EL (cell line): ENCODE data around the gene URI1.
"Not testable (repeated sequence)": the region's sequence is repeated elsewhere in the genome, so short reads cannot be mapped to it uniquely, and the experiment has no call there.

Experiments
- DNase-seq: peaks from one replicate; pipeline ENCODE4 v3.0.0-alpha.2; 2016

URI1 gene, protein sequence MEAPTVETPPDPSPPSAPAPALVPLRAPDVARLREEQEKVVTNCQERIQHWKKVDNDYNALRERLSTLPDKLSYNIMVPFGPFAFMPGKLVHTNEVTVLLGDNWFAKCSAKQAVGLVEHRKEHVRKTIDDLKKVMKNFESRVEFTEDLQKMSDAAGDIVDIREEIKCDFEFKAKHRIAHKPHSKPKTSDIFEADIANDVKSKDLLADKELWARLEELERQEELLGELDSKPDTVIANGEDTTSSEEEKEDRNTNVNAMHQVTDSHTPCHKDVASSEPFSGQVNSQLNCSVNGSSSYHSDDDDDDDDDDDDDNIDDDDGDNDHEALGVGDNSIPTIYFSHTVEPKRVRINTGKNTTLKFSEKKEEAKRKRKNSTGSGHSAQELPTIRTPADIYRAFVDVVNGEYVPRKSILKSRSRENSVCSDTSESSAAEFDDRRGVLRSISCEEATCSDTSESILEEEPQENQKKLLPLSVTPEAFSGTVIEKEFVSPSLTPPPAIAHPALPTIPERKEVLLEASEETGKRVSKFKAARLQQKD

DNA sequence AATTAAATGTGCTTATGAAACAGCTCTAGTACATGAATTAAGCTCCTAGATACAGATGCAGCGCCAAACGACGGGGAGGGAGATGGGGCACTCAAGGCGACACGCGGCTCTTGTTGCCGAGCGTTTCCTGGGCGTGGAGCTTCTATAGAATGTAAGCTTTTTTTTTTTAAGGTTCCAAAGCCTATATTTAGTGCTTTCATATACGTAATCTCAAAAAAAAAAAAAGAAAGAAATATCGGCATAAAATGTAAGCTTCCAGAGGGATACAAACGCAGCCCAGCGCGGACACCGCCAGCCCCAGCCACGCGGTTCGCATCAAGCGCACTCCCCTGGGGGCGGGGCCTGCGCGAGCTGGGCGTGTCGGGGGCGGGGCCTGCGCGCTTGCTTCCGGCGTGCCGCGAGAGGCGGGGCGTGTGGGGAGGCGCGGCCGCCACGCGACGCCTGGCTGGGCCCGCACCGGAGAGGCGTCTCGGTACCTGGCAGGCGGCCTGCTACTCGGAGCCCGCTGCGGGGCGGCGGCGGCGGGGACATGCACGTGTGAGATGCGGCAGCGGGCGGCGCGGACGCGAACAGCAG is at the start of gene URI1:
URI1 (plus strand) TSS at position 412 of the 576 bp plus-strand sequence. CDS start 309 bp downstream, outside the sequence.
- peak; percentile 84 for DNase-seq

DNA sequence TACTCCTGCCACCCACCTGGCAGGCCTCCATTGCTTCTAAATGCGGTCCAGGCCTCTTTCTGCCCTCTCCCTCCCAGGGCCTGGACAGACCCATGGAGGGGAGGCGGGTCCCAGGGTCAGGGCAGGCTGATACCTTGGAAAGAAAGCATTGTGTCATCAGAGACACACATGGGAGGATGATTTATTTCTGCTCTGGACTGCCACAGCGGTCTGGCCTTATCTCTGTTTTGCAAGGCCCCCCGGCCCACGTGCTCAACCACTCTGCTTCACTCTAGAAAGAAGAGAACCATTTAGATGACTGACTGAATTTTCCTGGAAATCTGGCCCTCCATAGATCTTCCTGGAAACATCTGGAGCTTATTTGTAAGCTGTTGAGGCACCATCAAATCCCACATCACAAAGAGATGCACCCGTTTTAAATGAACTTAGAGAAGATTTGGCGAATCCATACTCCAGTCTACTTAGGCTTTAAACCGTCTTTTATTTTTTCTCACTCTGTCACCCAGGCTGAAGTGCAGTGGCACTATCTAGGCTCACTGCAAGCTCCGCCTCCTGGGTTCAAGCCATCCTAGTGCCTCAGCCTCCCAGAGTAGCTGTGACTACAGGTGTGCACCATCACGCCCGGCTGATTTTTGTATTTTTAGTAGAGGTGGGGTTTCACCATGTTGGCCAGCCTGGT is 48.3 kb upstream of the URI1 start:
- no peak for DNase-seq

DNA sequence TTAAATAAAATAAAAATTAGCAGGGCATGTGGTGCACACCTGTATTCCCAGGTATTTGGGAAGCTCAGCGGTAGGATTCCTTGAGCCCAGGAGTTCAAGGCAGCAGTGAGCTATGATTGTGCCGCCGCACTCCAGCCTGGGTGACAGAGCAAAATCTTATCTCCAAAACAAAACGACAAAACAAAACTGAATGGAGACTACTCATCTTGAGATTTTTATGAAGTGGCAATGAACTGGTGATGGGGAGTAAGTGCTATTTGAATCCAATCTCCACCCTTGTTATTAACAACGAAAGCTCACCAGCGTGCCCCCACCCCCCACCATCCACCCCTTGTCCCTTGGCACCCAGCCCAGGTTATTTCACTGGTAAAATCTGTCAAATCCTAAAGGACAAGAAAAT is 45.2 kb upstream of the URI1 start:
- DNase-seq: no peak

DNA sequence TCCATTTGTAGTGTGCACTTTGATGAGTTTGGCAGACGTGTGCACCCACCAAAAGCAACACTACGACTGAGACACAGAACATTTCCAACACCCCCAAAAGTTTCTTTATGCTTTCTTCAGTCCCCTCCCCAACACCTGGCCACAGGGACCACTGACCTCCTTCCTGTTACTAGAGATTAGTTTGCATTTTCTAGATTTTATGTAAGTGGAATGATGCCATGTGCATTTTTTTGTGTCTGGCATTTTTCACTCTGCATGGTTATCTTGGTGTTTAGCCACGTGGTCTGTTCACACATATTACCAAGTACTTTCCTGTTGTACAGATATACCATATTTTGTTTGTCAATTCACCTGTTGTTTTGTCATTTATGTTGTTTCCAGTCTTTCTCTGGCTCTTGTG is 44.6 kb upstream of the URI1 start:
- no peak for DNase-seq

DNA sequence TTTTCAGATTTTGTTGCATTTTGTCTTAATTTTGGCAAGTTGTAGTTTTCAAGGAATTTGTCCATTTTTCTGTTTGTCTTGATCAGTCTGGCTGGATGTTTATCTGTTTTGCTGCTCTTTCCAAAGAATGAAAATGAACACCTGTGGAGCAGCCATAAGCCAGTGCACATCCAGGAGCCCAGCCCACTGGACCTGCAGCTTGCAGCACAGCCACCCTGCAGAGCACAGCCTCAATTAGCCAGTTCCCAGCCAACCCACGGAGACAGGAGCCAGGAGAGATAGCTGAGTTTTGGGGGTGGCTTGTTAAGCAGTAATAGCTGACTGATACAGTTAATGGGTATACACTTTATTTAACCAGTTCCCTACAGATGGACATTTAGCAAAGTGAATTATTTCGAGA is 38.0 kb upstream of the URI1 start:
- DNase-seq: no peak

DNA sequence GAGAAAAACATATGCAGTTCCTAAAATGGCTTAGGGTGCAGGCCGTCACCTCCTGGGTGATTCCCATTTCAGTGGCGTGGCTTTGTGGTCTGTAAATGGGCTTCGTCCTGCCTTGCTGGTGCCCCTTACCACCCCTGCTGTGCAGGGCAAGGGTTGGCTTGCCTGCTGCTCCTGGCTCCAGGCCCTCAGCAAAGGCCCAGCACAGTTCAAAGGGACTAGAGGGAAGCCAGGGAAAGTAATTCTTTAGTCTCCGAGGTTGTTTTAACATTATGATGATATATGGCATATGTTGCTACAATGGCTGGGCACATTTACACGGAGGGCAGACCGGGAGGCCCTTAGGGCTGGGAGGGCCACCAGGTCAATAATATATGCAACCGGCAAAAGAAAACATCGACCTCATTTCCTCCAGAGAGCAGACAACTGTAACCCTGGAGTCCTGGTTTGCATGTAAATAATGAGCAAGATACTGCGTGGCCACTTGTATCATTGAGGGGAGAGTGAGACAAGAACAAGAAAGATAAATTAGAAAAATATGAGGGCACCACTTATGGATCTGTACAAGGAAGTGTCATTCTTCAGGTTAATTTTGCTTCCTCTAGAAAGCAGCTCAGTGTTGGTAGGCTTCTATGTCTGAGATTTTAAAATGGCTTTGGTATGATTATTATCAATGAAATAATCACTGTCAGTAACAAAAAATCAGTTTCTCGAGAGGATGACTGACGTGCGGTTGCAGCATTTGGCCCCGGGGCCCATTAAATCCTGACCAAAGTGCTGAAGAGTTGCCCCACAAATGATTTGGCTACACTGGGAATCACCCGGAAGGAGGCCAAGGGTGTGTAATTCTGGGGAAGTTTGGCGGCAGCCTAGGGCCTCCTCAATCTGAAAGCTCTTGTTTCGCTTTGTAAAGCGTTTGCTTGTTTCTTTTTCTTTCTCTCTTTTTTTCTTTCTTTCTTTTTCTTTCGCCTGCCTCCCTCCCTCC is 32.8 kb upstream of the URI1 start:
- DNase-seq: no peak

DNA sequence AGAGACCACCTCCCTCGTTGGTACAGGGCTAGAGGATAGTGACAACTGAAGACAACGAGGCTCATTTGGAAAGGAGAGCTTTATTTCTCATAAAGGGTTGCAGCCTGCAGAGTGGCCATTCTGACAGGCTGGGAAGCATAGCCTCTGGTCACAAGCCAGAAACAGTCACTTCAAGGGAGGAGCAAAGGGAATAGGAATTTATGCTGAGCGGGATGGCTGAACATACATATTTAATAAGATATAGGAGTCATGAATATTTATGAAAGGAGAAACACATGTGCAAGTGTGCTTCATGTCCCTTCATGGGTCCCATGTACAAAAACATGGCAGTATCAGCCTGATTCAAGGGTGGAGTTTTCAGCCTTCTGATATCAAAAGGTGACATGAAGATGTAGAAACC is 27.1 kb upstream of the URI1 start:
- DNase-seq: no peak

DNA sequence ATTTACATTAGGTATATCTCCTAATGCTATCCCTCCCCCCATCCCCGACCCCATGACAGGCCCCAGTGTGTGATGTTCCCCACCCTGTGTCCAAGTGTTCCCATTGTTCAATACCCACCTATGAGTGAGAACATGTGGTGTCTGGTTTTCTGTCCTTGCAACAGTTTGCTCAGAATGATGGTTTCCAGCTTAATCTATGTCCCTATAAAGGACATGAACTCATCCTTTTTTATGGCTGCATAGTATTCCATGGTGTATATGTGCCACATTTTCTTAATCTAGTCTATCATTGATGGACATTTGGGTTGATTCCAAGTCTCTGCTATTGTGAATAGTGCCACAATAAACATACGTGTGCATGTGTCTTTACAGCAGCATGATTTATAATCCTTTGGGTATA is 26.2 kb upstream of the URI1 start:
- not testable (repeated sequence) for DNase-seq

DNA sequence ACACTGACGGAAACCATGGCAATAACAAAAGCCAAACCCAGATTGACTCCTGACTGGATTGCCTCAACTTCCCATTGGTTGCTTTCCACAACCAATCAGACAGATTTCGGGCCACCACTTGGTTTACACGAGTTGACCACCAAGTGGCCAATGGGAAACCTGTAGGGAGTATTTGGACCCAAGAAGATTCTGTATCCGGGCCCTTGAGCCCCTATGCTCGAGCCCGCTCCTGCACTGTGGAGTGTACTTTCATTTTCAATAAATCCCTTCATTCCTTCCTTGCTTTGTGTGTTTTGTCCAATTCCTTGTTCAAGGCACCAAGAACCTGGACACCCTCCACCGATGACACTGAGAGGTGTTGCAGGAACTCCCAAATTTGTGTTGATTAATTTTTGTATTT is 24.1 kb upstream of the URI1 start:
- DNase-seq: no peak

DNA sequence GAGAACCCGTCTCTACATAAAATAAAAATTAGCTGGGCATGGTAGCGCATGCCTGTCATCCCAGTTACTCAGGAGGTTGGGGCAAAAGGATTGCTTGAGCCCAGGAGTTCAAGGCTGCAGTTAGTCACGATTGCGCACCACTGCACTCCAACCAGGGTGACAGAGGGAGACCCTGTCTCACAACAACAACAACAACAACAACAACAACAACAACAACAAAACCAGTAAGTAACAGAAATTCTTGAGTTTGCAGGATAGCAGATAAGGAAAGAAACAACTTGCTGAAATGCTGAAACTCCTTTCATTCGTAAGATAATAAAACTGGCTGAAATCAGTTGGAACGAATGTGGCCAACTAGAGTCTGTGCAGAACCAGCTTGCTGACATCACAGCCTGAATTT is 23.1 kb upstream of the URI1 start:
- DNase-seq: no peak

DNA sequence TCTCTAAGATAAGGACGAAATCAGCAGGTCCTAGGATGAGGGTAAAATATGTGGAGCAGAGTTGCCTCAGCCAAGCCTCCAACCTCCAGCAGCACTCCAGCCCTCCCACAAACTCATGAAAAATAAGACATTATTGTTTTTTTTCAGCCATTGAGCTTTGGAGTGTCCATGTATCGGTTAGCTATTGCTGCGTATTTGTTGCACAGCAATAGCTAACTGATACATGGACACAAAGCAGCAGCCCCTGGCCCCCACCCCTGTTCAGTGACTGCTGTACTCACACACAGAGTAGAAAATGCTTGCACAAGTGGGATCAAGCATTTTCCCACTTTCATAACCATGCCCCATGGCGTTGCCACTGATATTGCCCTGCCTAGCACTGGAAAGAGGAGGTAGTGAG is 19.1 kb upstream of the URI1 start:
- no peak for DNase-seq

DNA sequence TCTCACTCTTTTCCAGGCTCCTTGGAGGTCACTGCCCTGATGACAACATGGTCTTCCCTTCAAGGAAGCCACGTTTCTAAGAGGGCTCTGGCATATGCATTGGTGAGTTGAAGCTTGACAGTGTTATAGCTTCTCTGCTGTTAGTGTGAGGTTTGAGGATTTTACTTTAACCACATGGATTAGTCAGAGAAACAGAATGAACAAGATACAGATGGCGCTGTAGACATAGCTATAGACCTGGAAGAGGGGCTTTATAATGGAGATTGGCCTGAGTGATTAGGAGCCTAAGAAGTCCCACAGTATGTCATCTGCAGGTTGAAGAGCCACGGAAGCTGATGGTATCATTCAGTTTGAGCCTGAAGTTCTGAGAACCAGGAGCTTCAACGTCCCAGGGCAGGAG is 18.4 kb upstream of the URI1 start:
- DNase-seq: no peak

DNA sequence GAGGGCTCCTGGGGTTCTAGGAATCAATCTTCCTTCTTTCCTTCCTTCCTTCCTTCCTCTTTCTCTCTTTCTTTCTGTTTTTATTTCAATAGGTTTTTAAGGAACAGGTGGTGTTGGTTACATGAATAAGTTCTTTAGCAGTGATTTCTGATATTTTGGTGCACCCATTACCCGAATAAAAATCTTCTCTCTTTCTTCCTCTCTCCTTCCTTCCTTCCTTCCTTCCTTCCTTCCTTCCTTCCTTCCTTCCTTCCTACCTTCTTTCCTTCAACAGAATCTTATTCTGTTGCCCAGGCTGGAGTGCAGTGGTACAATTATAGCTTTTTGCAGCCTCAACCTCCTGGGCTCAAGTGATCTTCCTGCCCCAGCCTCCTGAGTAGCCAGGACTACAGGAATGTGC is 16.0 kb upstream of the URI1 start:
- DNase-seq: no peak

DNA sequence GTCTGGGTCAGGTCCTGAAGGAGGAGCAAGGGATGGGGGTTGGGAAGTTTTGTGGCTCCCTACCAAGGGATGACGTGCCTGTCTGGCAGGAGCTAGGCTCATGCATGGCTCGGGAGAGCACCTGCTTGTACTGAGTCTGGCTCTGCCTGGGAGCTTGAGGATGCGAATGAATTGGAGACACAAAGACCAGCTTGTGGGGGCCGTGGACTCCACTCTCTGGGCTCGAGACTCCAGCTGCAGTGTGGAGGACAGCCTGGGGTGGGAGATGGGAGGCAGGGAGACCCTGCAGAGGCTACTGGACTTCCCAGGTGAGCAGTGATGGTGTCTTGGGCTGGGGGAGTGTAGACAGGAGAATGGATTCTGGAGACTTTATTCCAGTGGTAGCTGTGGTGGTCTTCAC is 15.2 kb upstream of the URI1 start:
- no peak for DNase-seq

DNA sequence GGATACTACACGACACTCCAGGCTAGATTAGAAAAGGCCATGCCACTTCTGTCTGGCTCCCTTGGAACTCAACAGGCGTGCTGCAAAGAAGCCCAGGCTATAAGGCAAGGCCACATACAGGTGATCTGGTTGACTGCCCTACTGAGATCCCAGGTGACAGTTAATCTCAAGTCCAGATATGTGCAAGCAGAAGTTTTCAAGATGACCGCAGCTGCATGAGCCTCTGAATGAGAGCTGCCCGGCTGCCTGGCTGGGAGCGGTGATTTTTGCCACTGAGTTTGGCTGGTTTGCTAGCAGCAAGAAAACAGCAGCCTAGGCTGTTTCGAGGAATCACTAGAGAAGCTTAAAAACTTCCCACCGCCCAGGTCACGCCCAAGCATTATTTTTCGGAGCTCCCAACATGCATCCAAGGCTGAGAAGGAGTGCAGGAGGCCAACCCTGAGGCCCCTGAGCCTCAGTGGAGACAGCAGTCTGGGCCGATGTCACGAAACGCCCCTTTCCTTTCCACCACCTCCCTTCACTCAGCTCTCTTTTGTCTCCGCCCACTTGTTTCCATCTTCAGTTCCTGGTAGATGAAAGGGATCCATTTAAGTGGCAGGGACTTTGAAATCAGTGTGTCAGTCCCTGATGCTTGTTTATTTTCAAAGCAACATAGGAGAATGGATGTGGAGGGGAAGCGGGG is 14.0 kb upstream of the URI1 start:
- DNase-seq: no peak

DNA sequence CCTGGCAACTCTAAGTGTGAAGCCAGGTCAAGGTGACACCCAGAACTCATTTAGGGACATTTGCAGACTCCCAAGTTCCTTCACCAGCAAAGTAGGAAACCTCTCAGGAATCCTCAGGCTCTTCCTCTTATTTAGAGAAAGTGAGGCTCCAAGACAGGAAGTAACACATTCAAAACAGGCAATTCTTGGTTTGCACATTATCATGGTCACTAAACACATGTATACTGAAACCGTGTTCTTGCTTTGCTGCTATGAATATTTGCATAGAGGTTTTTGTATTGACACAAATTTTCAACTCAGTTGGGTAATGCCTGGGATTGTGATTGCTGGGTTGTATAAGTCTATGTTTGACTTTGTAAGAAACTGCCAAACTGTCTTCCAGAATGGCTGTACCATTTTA is 13.2 kb upstream of the URI1 start:
- no peak for DNase-seq

DNA sequence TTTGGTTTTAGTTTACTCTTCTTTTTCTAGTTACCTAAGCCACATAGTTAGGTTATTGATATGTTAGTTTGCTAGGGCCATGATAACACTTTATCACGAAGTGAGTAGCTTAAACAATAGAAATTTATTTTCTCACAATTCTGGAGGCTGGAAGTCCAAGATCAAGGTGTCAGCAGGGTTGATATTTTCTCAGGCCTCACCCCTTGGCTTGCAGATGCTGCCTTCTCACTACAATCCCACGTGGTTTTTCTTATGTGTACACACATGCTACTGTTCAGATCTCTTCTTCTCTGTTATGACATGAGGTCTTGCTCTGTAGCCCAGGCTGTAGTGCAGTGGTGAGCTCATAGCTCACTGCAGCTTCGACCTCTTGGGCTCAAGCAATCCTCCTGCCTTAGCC is 7.8 kb upstream of the URI1 start:
- DNase-seq: no peak

DNA sequence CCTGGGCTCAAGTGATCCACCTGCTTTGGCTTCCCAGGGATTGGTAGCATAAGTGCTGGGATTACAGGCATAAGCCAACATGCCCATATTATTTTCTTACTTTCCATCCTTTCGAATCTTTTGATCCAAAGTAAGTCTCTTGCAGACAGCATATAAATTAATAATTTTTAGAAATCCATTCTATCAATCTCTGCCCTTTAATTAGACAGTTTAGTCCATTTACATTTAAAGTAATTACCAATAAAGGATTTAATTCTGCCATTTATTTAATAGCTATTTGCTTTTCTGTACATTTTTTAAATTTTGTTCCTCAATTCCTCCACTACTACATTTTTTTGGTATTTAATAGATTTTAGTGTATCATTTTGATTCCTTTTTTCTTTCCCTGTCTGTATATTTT is 7.3 kb upstream of the URI1 start:
- no peak for DNase-seq

DNA sequence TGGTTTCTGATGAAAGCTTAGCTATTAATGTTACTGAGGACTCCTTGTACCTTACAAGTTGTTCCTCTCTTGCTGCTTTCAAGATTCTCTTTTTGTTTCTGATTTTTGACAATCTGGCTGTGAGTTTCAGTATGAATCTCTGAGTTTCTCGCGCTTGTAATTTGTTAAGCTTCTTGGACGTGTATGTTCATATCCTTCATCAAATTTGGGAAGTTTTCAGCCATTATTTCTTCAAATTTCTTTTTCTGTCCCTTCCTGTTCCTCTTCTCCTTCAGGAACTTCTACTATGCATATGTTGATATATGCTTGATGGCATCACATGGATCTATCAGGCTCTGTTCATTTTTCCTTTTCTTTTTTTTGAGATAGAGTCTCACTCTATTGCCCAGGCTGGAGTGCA is 5.6 kb upstream of the URI1 start:
- no peak for DNase-seq

DNA sequence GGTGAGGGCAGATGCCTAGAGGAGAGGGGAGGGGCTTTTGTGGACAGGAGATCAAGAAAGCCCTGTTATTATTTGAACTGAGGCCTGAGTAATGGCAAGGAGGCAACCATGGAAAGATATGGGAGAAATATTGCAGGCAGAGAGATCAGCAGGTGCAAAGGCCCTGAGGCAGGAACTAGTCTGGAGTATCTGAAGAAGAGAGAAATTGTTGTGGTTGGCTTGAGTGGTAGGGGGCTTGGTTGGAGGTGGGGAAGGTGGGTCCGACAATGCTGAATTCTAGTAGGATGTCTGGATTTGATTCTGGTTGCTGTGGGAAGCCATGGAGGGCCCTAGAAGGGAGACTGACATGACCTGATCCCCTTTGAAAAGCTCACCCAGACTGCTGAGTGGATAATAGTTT is 2.4 kb upstream of the URI1 start:
- DNase-seq: no peak

DNA sequence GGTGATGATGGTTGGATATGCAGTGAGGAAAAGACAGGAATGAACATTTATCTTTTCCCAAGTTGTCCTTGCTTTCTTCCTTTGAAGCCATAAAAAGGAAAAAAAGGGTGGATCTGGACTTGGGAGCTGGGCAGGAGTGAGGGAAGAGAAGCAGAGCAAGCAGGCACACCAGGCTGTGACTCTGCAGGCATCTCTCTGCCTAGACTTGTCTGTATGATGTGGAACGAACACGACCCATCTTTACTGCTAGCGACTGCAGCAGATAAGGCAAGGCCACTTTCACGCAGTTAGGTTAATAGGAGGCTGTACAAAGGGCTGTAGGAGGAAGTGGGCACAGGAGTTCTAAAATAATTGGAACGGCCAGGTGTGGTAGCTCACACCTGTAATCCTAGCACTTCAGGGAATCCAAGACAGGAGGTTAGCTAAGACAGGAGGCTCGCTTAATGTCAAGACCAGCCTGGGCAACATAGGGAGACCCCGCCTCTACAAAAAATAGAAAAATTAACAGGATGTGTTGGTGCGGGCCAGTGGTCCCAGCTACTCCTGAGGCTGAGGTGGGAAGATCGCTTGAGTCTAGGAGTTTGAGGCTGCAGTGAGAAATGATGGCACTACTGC is 961 bp upstream of the URI1 start:
- no peak for DNase-seq
